KMS-11 (cell line): Measurements from ENCODE around the gene UBE2QL1.
A peak's percentile ranks its signal among the peaks of the same experiment; 100 is the strongest.

Experiments used
- H2AFZ ChIP-seq: fragments of 200-600 bp; sonication (generic); 2 replicates; pipeline ENCODE4 v1.6.1; 2016; ENCODE audit warnings: antibody characterized with exemption, mixed run types, low read depth
- H3K27ac ChIP-seq: fragments of 200-600 bp; sonication (generic); 2 replicates; pipeline ENCODE4 v1.6.1; 2016; ENCODE audit warnings: mild to moderate bottlenecking, mixed run types
- H3K27me3 ChIP-seq: fragments of 200-600 bp; sonication (generic); 2 replicates; pipeline ENCODE4 v1.6.1; 2017; ENCODE audit warnings: mild to moderate bottlenecking, low read depth, mixed run types, moderate library complexity; ENCODE audit not compliant: insufficient read depth
- H3K36me3 ChIP-seq: fragments of 200-600 bp; sonication (generic); 2 replicates; pipeline ENCODE4 v1.6.1; 2017; ENCODE audit warnings: mild to moderate bottlenecking, mixed run types; ENCODE audit not compliant: insufficient read depth
- H3K4me1 ChIP-seq: fragments of 200-600 bp; sonication (generic); 2 replicates; pipeline ENCODE4 v1.6.1; 2016; ENCODE audit warnings: mild to moderate bottlenecking, low read depth, mixed run types; ENCODE audit not compliant: poor library complexity, severe bottlenecking
- H3K4me2 ChIP-seq: fragments of 200-600 bp; sonication (generic); 2 replicates; pipeline ENCODE4 v1.7.0; 2016; ENCODE audit warnings: mild to moderate bottlenecking, mixed run types
- H3K4me3 ChIP-seq: fragments of 200-600 bp; sonication (generic); IDR thresholded peaks from 2 replicates; pipeline ENCODE4 v1.6.1; 2017; ENCODE audit warnings: low read depth, low read length, mixed read lengths; ENCODE audit not compliant: insufficient read depth
- H3K79me2 ChIP-seq: fragments of 200-600 bp; sonication (generic); 2 replicates; pipeline ENCODE4 v1.6.1; 2016; ENCODE audit warnings: low read depth, mixed run types; ENCODE audit not compliant: insufficient read depth
- H3K9ac ChIP-seq: fragments of 200-600 bp; sonication (generic); 2 replicates; pipeline ENCODE4 v1.6.1; 2016; ENCODE audit warnings: mild to moderate bottlenecking, mixed run types
- H4K20me1 ChIP-seq: fragments of 200-600 bp; sonication (generic); 2 replicates; pipeline ENCODE4 v1.6.1; 2016; ENCODE audit warnings: mild to moderate bottlenecking, mixed run types; ENCODE audit not compliant: insufficient read depth
- CTCF ChIP-seq: fragments of 200-600 bp; sonication (generic); conservative IDR thresholded peaks from 2 replicates; pipeline ENCODE4 v1.6.1; 2017; ENCODE audit warnings: low read depth, mild to moderate bottlenecking, antibody characterized with exemption, low read length, moderate library complexity, mixed read lengths

UBE2QL1 gene

DNA sequence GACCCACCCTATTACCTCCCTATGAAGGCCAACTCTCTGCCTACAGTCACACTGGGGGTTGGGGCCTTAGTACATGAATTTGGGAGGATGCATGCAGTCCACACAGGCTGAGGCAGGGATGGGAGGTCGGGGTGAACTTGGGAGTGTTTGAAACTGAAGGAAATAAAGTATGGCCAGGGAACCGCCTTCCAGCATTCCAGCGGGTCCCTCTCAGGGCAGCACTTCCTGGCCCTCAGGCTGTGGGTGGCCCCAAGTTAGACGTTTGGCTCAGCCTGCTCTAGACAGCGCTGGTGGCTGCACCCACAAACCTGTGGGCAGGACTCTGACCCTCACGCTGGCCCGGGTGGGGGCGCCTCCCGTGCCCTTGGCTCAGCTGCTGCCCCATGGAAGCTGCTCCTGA lies 74.3 kb downstream of the UBE2QL1 start:
- TF ChIP-seq CTCF = no peak
- Histone ChIP-seq H3K27me3 (no peaks in the 10 kb centered on the region), H2AFZ (no peak overlapping the region)

DNA sequence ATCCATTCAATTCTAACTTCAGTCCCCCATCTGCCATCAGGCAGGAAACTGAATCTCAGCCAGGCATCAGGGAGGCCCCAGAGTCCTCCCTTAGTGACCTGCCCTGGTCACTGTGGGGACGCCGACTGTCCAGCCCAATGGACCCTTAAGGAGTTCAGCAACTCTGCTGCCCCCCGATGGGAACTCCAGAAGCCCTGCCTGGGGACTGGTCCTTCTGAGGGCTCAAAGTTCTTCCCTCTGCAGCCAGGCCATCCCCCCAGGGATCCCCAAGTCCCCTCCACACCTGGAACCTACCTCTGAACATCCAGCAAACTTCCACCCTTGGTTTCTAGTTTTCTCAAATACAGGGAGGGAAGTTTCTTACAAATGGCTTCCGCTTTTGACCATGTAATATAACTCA lies 76.8 kb downstream of the UBE2QL1 start:
- Histone ChIP-seq H3K9ac (no peak overlapping the region), H3K4me3 (no peak overlapping the region), H3K79me2 (no peaks in the 10 kb centered on the region), H3K36me3 (no peaks in the 10 kb centered on the region), H3K4me1 (peaks cover 4% of the 10 kb centered on the region), H3K27ac (no peak overlapping the region), H3K27me3 (no peaks in the 10 kb centered on the region), H4K20me1 (no peaks in the 10 kb centered on the region), H2AFZ (no peak overlapping the region), H3K4me2 (no peak overlapping the region)
- no peak for TF ChIP-seq CTCF

More for the DNA sequence above, 74.3 kb downstream of the UBE2QL1 start:
- Histone ChIP-seq H3K4me2 (no peak overlapping the region), H3K36me3 (no peaks in the 10 kb centered on the region), H3K4me3 (no peak overlapping the region), H3K4me1 (peaks cover 4% of the 10 kb centered on the region), H4K20me1 (no peaks in the 10 kb centered on the region), H3K9ac (no peak overlapping the region), H3K27ac (no peak overlapping the region), H3K79me2 (no peaks in the 10 kb centered on the region)

DNA sequence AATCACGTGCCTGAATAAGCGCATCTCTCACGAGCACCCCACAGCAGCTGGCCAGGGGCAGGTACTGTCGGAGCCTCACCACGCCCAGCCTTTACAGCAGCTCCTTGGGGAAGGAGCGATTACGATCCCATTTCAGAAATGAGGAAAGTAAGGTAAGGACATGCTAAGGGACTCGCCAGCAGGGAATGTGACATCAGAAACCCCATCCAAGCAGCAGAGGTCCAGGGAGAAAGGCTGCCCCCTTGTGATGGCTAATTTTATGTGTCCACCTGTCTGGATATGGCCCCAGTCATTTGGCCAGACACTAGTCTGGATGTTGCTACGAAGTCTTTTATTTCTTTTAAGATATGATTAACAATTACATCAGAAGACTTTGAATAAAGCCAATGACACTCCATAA lies 77.3 kb downstream of the UBE2QL1 start:
- no peak overlapping the region for H3K27ac ChIP-seq
- H3K27me3 ChIP-seq = no peaks in the 10 kb centered on the region
- H3K36me3 ChIP-seq = no peaks in the 10 kb centered on the region
- no peaks in the 10 kb centered on the region for H4K20me1 ChIP-seq
- H3K4me1 ChIP-seq = peaks cover 4% of the 10 kb centered on the region
- H2AFZ ChIP-seq = no peak overlapping the region
- peak; percentile 44; the same call in 1 of the 2 replicates for TF ChIP-seq CTCF
- no peak overlapping the region for H3K4me2 ChIP-seq
- H3K9ac ChIP-seq = no peak overlapping the region
- no peak overlapping the region for H3K4me3 ChIP-seq
- H3K79me2 ChIP-seq = no peaks in the 10 kb centered on the region

GRCh38 chr5:6527749-6528455 lies 79.2 kb downstream of the UBE2QL1 start:
- Histone ChIP-seq H3K27me3 (no peaks in the 10 kb centered on the region), H3K27ac (no peak overlapping the region), H3K4me3 (no peak overlapping the region), H2AFZ (no peak overlapping the region), H3K79me2 (no peaks in the 10 kb centered on the region), H4K20me1 (no peaks in the 10 kb centered on the region), H3K4me2 (no peak overlapping the region), H3K36me3 (no peaks in the 10 kb centered on the region), H3K9ac (no peak overlapping the region), H3K4me1 (peaks cover 4% of the 10 kb centered on the region)
- TF ChIP-seq CTCF = no peak
